NCI-H1694 (cell line): Measurements from ENCODE around the gene LAYN.

Experiments
- DNase-seq: peaks from one replicate; lab custom pipeline; 2025; lab: John Stamatoyannopoulos, UW

The LAYN gene

GRCh38 chr11:111598148-111598547, 57.6 kb downstream of the LAYN start:
- no peak for DNase-seq

GRCh38 chr11:111598559-111598958, 58.0 kb downstream of the LAYN start:
- no peak for DNase-seq

GRCh38 chr11:111601636-111601978, 61.1 kb downstream of the LAYN start:
- DNase-seq = no peak

- DNase-seq = peak; percentile 48
These were observed 61.7 kb downstream of the LAYN start, which contains the start of gene SIK2 for GRCh38 chr11:111601979-111602864. Gene SIK2, plus strand, starts transcription at chr11:111602449. Its CDS starts 115 bp downstream, at chr11:111602564.

GRCh38 chr11:111602865-111603610, 62.5 kb downstream of the LAYN start:
- DNase-seq = no peak

- DNase-seq = no peak
These were observed 63.2 kb downstream of the LAYN start for GRCh38 chr11:111603611-111604130.

- no peak for DNase-seq
These were observed 64.0 kb downstream of the LAYN start for GRCh38 chr11:111604392-111605009.

GRCh38 chr11:111605681-111606080, 65.2 kb downstream of the LAYN start:
- no peak for DNase-seq

GRCh38 chr11:111606986-111607385, 66.5 kb downstream of the LAYN start:
- DNase-seq = no peak

- no peak for DNase-seq
These were observed 67.2 kb downstream of the LAYN start for GRCh38 chr11:111607751-111608150.
